ENCODE measurements around the gene CEP112. TPM values are rescaled to one million over a fixed set of nuclear protein-coding genes. Genes with fewer than 3 reads are reported as not detected.

Gene CEP112
- total and polyA plus RNA-seq, 2 of the 8 experiments (the other 6 are each of a cell fraction or from before 2014, with no cell fraction given) = 0.62 to 3.1 TPM

- FAIRE-seq = no peak
- H2AK5ac ChIP-seq (ENCODE audit: low read depth, low read length) = no peak overlapping the region
- TF ChIP-seq KDM5A (IDR thresholded peaks at IDR 0.05; ENCODE audit: low read length) (no peak), NRF1 (IDR thresholded peaks at IDR 0.05; ENCODE audit: low read depth, low read length) (no peak), SUZ12 (IDR thresholded peaks at IDR 0.05; ENCODE audit: low read length) (no peak), SIRT6 (IDR thresholded peaks at IDR 0.05; ENCODE audit: low read length) (no peak), EGR1 (IDR thresholded peaks at IDR 0.05; ENCODE audit: borderline replicate concordance, low read depth, low read length) (no peak), TAF7 (optimal IDR thresholded peaks at IDR 0.05; ENCODE audit: borderline replicate concordance, low read depth, low read length) (no peak), PHF8 (conservative IDR thresholded peaks at IDR 0.05; ENCODE audit: low read depth, low read length) (no peak), EZH2 (IDR thresholded peaks at IDR 0.05; ENCODE audit: low read depth, low read length, severe bottlenecking) (no peak), SIX5 (IDR thresholded peaks at IDR 0.05; ENCODE audit: low read depth, low read length) (no peak), GTF2F1 (IDR thresholded peaks at IDR 0.05; ENCODE audit: borderline replicate concordance, low read depth, low read length) (no peak), BACH1 (IDR thresholded peaks at IDR 0.05; ENCODE audit: low read length) (no peak)
- TF ChIP-seq, protein P1, sequence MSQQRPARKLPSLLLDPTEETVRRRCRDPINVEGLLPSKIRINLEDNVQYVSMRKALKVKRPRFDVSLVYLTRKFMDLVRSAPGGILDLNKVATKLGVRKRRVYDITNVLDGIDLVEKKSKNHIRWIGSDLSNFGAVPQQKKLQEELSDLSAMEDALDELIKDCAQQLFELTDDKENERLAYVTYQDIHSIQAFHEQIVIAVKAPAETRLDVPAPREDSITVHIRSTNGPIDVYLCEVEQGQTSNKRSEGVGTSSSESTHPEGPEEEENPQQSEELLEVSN (IDR thresholded peaks at IDR 0.05) = no peak
Measured at GRCh38 chr17:65811043-65811442, 380.9 kb downstream of the CEP112 start.

More at GRCh38 chr17:65811043-65811442, 380.9 kb downstream of the CEP112 start:
- H4K91ac ChIP-seq (replicated peaks; ENCODE audit: insufficient read length, low read length) = no peak overlapping the region
- POLR2A ChIA-PET (ENCODE audit: partially characterized antibody) = no interaction called here
- H2BK15ac ChIP-seq (ENCODE audit: low read length) = no peak overlapping the region
- no peak overlapping the region for H2BK12ac ChIP-seq (ENCODE audit: low read depth, low read length)
- peaks cover 0 to 8% (median 2%) of the 10 kb centered on the region in 4 experiments; a peak in 3 of 8 replicates for H3K36me3 ChIP-seq (ENCODE audit: control insufficient read depth in 2 of 4, insufficient read depth in 4 of 4, low read length in 3 of 4)
- no peak overlapping the region for H2BK5ac ChIP-seq (ENCODE audit: low read depth, low read length)
- no peak overlapping the region for H3K27ac ChIP-seq (ENCODE audit: low read depth, low read length)
- no peaks in the 10 kb centered on the region for H3K23me2 ChIP-seq (ENCODE audit: low read depth, low read length)
- no peak overlapping the region for H3K18ac ChIP-seq (ENCODE audit: extremely low read depth, low read length)
- 65% methylated on average over 3 of the region's 3 CpGs; no CpG with 5 or more reads in 1 of the 2 experiments for WGBS, 2 experiments (ENCODE audit: extremely low coverage in 1 of 2, insufficient coverage in 1 of 2, insufficient read length in 1 of 2, insufficient replicate concordance in 2 of 2, low coverage in 1 of 2, low lambda C conversion rate in 2 of 2, missing lambda C conversion rate in 1 of 2)
- CTCF ChIA-PET (ENCODE audit: partially characterized antibody) = interaction anchor here (2.3 kb wide), 1 partner anchor 14 kb away, joined by 12 read pairs; no protein-coding TSS in a partner anchor
- no peaks in the 10 kb centered on the region for H3K27me3 ChIP-seq (replicated peaks in 1 of 4; ENCODE audit: control insufficient read depth in 3 of 4, extremely low read depth in 1 of 4, insufficient read depth in 3 of 4, low read length in 3 of 4)
- H3K23ac ChIP-seq (ENCODE audit: insufficient read length) = no peak overlapping the region
- H4K5ac ChIP-seq (ENCODE audit: insufficient read length, low read depth, low read length) = no peak overlapping the region
- H3K79me1 ChIP-seq (ENCODE audit: low read depth, low read length) = no peaks in the 10 kb centered on the region
- H4K20me1 ChIP-seq (replicated peaks in 1 of 2; ENCODE audit: control insufficient read depth in 1 of 2, insufficient read depth in 2 of 2, low read length in 2 of 2) = no peaks in the 10 kb centered on the region
- no peak overlapping the region for H3K56ac ChIP-seq (replicated peaks; ENCODE audit: insufficient read length, low read depth, low read length)
- no peak overlapping the region for H3K4me2 ChIP-seq (ENCODE audit: insufficient read depth in 1 of 2, low read depth in 2 of 2, low read length in 2 of 2)
- no peak overlapping the region for H3K14ac ChIP-seq (ENCODE audit: insufficient read length)
- H3K4ac ChIP-seq (replicated peaks; ENCODE audit: insufficient read length, low read depth, low read length) = no peak overlapping the region
- H3K4me1 ChIP-seq (replicated peaks in 1 of 4; ENCODE audit: control insufficient read depth in 3 of 4, insufficient read depth in 4 of 4, low read length in 3 of 4) = no peaks in the 10 kb centered on the region
- H3K4me3 ChIP-seq (ENCODE audit: extremely low read depth in 1 of 4, insufficient read depth in 2 of 4, low read depth in 3 of 4, low read length in 4 of 4) = no peak overlapping the region
- H2BK120ac ChIP-seq (replicated peaks; ENCODE audit: low read depth, low read length) = no peak overlapping the region
- H2BK20ac ChIP-seq (ENCODE audit: low read length) = no peak overlapping the region
- peaks cover 22% of the 10 kb centered on the region in 2 experiments for H3K9me3 ChIP-seq (ENCODE audit: insufficient read depth in 2 of 2, low read depth in 1 of 2, low read length in 1 of 2)
- no peaks in the 10 kb centered on the region for H3K79me2 ChIP-seq (ENCODE audit: control insufficient read depth in 1 of 2, insufficient read depth in 2 of 2, low read length in 2 of 2)
- no peak for DNase-seq (ENCODE audit: low read depth in 1 of 2, low spot score in 2 of 2)
- H4K8ac ChIP-seq (ENCODE audit: extremely low read depth, insufficient read depth, low read length) = no peak overlapping the region
- no peak overlapping the region for H2AFZ ChIP-seq (ENCODE audit: low read length)
- no peak overlapping the region for H3K9ac ChIP-seq (replicated peaks in 1 of 4; ENCODE audit: extremely low read depth in 1 of 4, low read depth in 3 of 4, low read length in 3 of 4)

Data from H1 (cell line).